Vagina (tissue), 2 donors: Measurements from ENCODE around the gene MTUS2. TPM values are rescaled to one million over a fixed set of nuclear protein-coding genes. Genes with fewer than 3 reads are reported as not detected.

Experiments used
- DNase-seq, 2 donors: peaks; one replicate each; pipeline ENCODE4 v3.0.0-alpha.2; 2017; ENCODE audit errors: extremely low spot score in 2 of 2
- H3K27ac ChIP-seq: fragments of 200-600 bp; sonication (generic); one replicate; pipeline ENCODE4 v1.5.1; 2019
- H3K27me3 ChIP-seq: fragments of 200-600 bp; sonication (generic); one replicate; pipeline ENCODE4 v1.5.1; 2019
- H3K36me3 ChIP-seq, 2 donors: fragments of 200-600 bp; sonication (generic); one replicate each; pipeline ENCODE4 v1.5.1; 2017 to 2019
- H3K4me1 ChIP-seq: fragments of 200-600 bp; sonication (generic); one replicate; pipeline ENCODE4 v1.5.1; 2019
- H3K4me3 ChIP-seq, 2 donors: fragments of 200-600 bp; sonication (generic); 1 replicate in 1 of 2; 2 replicates in 1 of 2; pipeline ENCODE4 v1.5.1; 2016 to 2019
- H3K9me3 ChIP-seq: fragments of 200-600 bp; sonication (generic); one replicate; pipeline ENCODE4 v1.5.1; 2019
- CTCF ChIP-seq, 3 experiments: fragments of 450-650 bp in 2 of 3; fragments of 200-600 bp in 1 of 3; sonication (generic) in 1 of 3; IDR thresholded peaks; one replicate each; pipeline ENCODE4 v1.5.1; 2017 to 2019; ENCODE audit warnings: antibody characterized with exemption in 3 of 3, mild to moderate bottlenecking in 2 of 3, moderate library complexity in 2 of 3
- POLR2A ChIP-seq, 2 donors: fragments of 450-650 bp; IDR thresholded peaks; one replicate each; pipeline ENCODE4 v1.6.1; 2017; ENCODE audit warnings: antibody characterized with exemption in 2 of 2, mild to moderate bottlenecking in 2 of 2, moderate library complexity in 2 of 2
- POLR2AphosphoS5 ChIP-seq, 2 donors: sonication (generic); formaldehyde crosslinking; IDR thresholded peaks; one replicate each; pipeline ENCODE4 v1.9.0; 2017; ENCODE audit warnings: antibody characterized with exemption in 2 of 2, mild to moderate bottlenecking in 2 of 2, low read depth in 1 of 2; ENCODE audit not compliant: insufficient read depth in 1 of 2
- intact Hi-C: fragments of 100-400 bp; cut with DNase I; formaldehyde crosslinking; loops from one replicate; pipeline ENCODE4 v1.15.1; 2023
- total RNA-seq: library from RNA; depleted of rRNA; stranded (reverse); fragments of >200 nt; gene quantifications from one replicate; pipeline ENCODE4 v1.2.3, GENCODE V29; 2016

Gene MTUS2
- total RNA-seq, 1 donor from 2014 or later, result 0.74 TPM

- Histone ChIP-seq H3K36me3 (no peaks in the 10 kb centered on the region), H3K4me1 (no peaks in the 10 kb centered on the region), H3K9me3 (no peaks in the 10 kb centered on the region), H3K4me3 (no peak overlapping the region), H3K27ac (no peak overlapping the region), H3K27me3 (no peaks in the 10 kb centered on the region)
- intact Hi-C loops, result no loop called here
- DNase-seq, result no peak
- no peak for TF ChIP-seq POLR2AphosphoS5 (IDR thresholded peaks at IDR 0.05; ENCODE audit: insufficient read depth in 1 of 2, low read depth in 1 of 2)
- TF ChIP-seq POLR2A (IDR thresholded peaks at IDR 0.05), result no peak
- TF ChIP-seq CTCF (IDR thresholded peaks at IDR 0.05), result no peak
These were observed 434.7 kb downstream of the MTUS2 start for GRCh38 chr13:29254626-29255370.

GRCh38 chr13:29255567-29255966 lies 435.4 kb downstream of the MTUS2 start:
- DNase-seq, result no peak
- Histone ChIP-seq H3K27me3 (no peaks in the 10 kb centered on the region), H3K4me3 (no peak overlapping the region), H3K4me1 (no peaks in the 10 kb centered on the region), H3K27ac (no peak overlapping the region), H3K9me3 (no peaks in the 10 kb centered on the region), H3K36me3 (no peaks in the 10 kb centered on the region)
- intact Hi-C loops, result no loop called here
- no peak for TF ChIP-seq CTCF (IDR thresholded peaks at IDR 0.05)
- no peak for TF ChIP-seq POLR2AphosphoS5 (IDR thresholded peaks at IDR 0.05; ENCODE audit: insufficient read depth in 1 of 2, low read depth in 1 of 2)
- TF ChIP-seq POLR2A (IDR thresholded peaks at IDR 0.05), result no peak

GRCh38 chr13:29260684-29261083 lies 440.5 kb downstream of the MTUS2 start:
- Histone ChIP-seq H3K36me3 (no peaks in the 10 kb centered on the region), H3K27me3 (no peaks in the 10 kb centered on the region), H3K4me3 (no peak overlapping the region), H3K27ac (no peak overlapping the region), H3K9me3 (no peaks in the 10 kb centered on the region), H3K4me1 (no peaks in the 10 kb centered on the region)
- intact Hi-C loops, result no loop called here
- TF ChIP-seq POLR2AphosphoS5 (IDR thresholded peaks at IDR 0.05; ENCODE audit: insufficient read depth in 1 of 2, low read depth in 1 of 2) (no peak), CTCF (IDR thresholded peaks at IDR 0.05) (no peak), POLR2A (IDR thresholded peaks at IDR 0.05) (no peak)
- no peak for DNase-seq

- H3K9me3 ChIP-seq, result no peaks in the 10 kb centered on the region
- no peaks in the 10 kb centered on the region for H3K36me3 ChIP-seq
- intact Hi-C loops, result no loop called here
- H3K4me3 ChIP-seq, result no peak overlapping the region
- H3K4me1 ChIP-seq, result no peaks in the 10 kb centered on the region
- H3K27me3 ChIP-seq, result no peaks in the 10 kb centered on the region
- no peak overlapping the region for H3K27ac ChIP-seq
- TF ChIP-seq CTCF (IDR thresholded peaks at IDR 0.05), result no peak
- no peak for TF ChIP-seq POLR2A (IDR thresholded peaks at IDR 0.05)
- TF ChIP-seq POLR2AphosphoS5 (IDR thresholded peaks at IDR 0.05; ENCODE audit: insufficient read depth in 1 of 2, low read depth in 1 of 2), result no peak
- no peak for DNase-seq
These were observed 446.1 kb downstream of the MTUS2 start for GRCh38 chr13:29266261-29266660.
